Measurements from ENCODE around the gene MAP4K5.
"Not testable (repeated sequence)": the region's sequence is repeated elsewhere in the genome, so short reads cannot be mapped to it uniquely, and the experiment has no call there.

MAP4K5 gene

DNA sequence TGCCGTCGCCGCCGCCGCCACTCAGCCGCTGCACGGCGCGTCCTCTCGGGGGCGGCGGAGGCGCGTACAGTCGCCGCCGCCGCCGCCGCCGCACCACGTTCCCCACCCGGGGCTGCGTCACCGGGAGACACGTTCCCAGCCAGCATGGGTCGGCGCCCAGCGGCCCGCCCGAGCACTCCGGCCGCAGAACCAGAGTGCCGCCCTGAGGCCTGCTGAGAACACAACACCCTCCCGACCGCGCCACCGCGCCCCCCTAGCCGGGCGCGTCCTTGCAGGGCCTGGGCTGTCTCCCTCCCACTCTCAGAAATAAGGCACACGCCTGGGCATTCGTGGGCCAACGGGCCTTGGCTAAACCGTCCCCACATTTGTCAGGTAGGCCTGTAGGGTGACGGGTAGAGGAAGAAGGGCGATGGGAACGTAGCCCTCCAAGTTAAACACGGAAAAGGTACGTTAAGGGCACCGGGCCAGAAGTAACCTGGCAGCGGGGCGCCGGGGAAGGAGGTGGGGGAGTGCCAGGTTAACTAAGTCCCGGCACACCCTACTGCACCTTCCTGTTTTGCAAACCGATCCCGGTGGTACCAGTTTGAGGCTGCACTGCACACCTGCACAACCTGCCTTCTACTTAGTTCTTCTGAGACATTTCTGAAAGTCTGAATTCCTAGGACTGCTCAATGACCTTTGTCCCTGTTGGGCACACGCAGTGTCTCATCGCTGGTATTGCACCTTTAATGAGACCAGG, at the start of gene MAP4K5:
MAP4K5 (minus strand) TSS at position 68 of the 739 bp plus-strand sequence. CDS start 520 bp downstream, outside the sequence.
- peak; percentile 78 to 97 for DNase-seq

- no peak for DNase-seq
Measured at GRCh38 chr14:50578433-50578832, 46.1 kb upstream of the MAP4K5 start.

DNA sequence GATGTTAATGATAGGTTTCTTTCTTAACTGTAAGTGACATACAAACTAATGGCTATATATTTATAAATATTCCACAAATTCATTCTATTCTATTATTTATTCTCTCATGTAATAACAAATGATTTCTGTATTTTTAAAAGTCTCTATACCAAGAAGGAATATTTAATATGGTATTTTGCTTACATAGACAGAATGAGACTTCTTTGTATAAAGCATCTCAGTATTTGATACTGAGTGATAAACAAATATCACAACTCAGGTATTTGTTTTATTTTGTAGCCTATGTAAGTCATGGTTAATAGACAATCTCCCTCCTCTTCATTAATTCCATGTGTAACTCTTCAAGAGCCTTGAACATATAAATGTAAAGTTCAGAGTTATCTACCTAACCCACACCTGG, 45.6 kb upstream of the MAP4K5 start:
- no peak for DNase-seq

DNA sequence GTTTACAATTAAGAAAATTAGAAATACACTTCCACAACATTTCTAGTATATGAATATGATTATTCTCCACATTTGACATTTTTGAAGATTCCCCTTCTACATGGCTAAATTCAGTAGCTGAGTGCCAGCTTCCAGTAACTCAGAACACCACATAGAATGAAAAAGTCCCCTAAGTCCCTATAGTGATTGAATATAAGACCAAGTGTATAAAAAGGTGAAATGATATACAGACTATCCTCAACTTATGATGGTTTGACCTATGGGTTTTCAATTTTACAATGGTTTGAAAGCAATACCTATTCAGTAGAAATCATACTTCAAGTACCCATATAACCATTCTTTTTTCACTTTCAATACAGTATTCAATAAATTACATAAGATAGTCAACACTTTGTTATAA, 43.4 kb upstream of the MAP4K5 start:
- DNase-seq = no peak

DNA sequence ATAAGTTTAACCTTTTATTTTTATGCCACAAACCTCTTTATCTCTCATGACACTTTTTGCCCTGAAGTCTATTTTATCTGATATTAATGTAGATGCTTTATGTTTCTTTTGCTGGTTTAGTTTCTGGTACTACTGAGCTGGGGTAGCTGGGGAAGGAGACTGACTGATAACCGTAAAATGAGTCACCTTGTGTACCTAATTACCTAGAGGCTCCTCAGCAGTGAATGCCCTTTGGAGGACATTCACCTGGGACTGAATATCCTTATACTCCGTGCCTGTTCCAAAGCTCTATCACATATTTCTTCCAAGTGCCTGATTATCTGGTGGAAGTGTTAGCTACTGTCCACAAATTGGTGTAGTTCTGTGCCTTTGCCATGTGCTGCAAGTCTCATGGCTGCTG, 41.5 kb upstream of the MAP4K5 start:
- DNase-seq = no peak

GRCh38 chr14:50569714-50570274, 37.4 kb upstream of the MAP4K5 start:
- DNase-seq = no peak

GRCh38 chr14:50562841-50563240, 30.5 kb upstream of the MAP4K5 start:
- DNase-seq = peak in 1 of 2 experiments; percentile 18

GRCh38 chr14:50560931-50561285, 28.5 kb upstream of the MAP4K5 start:
- DNase-seq = peak; percentile 53 to 90

- DNase-seq = peak; percentile 83 to 92
Measured at GRCh38 chr14:50559990-50560930, 27.9 kb upstream of the MAP4K5 start, which contains the start of gene ATL1. Gene ATL1, plus strand, starts transcription at chr14:50560145. Its CDS starts 121 bp downstream, at chr14:50560266.

GRCh38 chr14:50552796-50553195, 20.4 kb upstream of the MAP4K5 start:
- not testable (repeated sequence) for DNase-seq

DNA sequence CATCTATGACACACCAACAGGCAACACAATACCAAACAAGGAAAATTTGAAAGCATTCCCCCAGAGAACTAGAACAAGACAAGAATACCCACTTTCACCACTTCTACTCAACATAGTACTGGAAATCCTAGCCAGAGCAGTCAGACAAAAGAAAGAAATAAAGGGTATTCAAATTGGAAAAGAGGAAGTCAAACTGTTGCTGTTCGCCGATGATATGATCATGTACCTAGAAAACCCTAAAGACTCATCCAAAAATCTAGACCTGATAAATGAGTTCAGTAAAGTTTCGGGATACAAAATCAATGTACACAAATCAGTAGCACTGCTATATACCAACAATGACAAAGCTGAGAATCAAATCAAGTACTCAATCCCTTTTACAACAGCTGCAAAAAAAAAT, 19.5 kb upstream of the MAP4K5 start:
- no peak for DNase-seq

DNA sequence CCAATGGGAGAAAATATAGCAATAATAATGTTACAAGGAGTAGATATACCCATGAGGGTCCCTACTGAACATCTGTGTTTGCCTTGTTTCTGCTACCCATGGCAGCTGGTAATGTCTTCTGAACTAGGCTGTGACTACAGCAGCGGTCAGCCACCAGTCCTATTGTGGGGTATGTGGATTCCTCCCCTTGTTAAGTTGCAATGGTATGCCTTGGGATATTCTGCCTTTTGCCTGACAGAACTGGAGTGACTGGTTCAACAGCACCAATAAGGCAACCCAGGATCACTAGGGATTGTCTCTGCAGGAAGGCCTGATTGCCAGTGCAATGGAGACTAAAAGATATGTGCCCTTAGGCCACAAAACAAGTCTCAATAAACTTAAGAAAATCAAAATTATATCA, 17.9 kb upstream of the MAP4K5 start:
- DNase-seq = no peak

GRCh38 chr14:50545618-50546017, 13.2 kb upstream of the MAP4K5 start:
- DNase-seq = no peak

GRCh38 chr14:50544911-50545310, 12.5 kb upstream of the MAP4K5 start:
- DNase-seq = no peak

DNA sequence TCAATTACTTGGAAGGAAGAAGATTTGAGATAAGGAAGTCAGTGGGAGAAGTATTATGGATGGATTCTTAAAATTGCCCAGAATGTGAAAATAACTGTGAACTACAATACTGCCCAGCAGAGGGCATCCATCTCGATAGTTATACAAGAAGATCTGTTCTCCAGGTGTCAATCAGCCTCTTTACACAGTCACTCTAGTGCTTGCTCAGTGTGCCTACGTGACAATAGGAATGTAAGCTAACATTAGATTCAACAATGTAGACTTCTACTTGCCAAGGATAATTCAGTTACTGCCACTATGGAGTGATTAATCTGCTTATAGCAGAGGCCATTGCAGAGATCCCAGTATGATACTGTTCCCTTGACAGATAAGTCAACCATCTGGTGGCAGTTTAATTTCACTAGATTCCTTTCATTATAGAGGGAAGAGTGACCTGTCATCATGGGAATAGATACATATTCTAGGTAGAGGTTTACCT, 10.6 kb upstream of the MAP4K5 start:
- DNase-seq = peak; percentile 37 to 76

- no peak for DNase-seq
Measured at GRCh38 chr14:50541159-50541567, 8.8 kb upstream of the MAP4K5 start.

- no peak for DNase-seq
Measured at GRCh38 chr14:50539051-50539450, 6.7 kb upstream of the MAP4K5 start.

DNA sequence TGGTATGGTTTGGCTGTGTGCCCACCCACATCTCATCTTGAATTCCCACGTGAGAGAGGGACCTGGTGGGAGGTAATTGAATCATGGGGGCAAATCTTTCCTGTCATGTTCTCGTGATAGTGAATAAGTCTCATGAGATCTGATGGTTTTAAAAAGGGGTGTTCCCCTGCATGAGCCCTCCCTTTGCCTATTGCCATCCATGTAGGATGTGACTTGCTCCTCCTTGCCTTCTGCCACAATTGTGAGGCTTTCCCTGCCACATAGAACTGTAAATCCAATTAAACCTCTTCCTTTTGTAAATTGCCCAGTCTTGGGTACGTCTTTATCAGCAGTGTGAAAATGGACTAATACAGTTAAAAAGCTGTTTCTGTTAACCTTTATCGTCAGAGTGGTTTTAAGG, 5.7 kb upstream of the MAP4K5 start:
- not testable (repeated sequence) for DNase-seq

GRCh38 chr14:50534997-50535396, 2.6 kb upstream of the MAP4K5 start:
- no peak for DNase-seq

GRCh38 chr14:50534416-50534815, 2.0 kb upstream of the MAP4K5 start:
- DNase-seq = no peak

DNA sequence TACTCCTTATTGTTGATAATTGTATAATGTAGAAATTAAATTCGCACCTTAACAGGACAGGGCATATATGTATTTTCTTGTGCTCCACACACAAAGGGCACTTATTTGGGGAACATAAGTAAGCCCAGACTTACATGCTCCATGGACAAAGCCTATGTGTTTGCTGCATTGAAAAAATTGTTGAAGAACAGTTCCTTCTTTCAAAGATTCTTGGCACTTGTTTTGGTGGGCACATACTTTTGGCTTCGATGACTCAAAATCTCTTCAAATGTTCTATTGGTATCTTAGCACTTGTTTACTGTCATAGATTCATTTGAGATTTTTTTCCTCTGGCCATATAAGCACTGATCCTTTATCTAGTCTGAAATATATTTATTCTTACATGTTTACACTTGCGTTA, 1.4 kb upstream of the MAP4K5 start:
- DNase-seq = no peak

- DNase-seq = no peak
Measured at GRCh38 chr14:50533241-50533705, 904 bp upstream of the MAP4K5 start.
